ENCODE results near the gene CDH23.

DNA sequence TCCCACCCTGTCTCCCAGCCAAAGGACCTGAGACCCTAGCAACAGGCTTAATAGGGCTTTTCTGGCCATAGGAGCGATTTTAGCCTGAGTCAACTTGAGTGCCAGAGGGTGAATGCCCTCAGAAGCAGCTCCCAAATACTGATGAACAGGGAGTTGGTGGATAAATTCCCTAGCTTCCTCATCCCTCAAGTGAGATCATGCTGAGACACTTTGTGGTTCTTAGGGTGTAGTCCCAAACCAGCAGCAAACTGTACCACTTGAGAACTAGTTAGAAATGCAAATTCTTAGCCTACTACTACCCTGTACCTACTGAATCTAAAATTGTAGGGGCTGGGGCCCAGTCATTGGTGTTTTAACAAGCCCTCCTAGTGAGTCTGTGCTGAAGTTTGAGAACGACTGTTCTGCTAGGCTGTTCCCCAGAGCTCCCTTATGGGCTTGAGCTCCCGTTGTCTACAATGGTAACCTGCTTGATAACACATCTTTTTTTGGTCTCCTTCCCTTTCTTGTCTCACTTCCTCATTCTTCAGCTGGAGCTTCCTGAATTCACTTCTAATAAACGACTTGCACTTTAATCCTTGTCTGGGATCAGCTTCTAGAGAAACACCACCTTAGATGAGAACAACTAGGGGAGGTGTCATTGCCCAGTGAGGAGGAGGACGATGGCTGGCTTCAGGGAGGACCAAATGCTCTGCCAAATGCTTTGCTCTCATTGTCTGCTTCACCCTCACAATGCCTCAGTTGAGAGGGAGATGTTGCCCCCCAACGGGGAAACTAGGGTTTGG is 18.2 kb upstream of the CDH23 start:
- TF ChIP-seq CTCF (IDR thresholded peaks at IDR 0.05) (no peak), POLR2AphosphoS5 (IDR thresholded peaks at IDR 0.05; ENCODE audit: insufficient read depth in 1 of 2, low read depth in 1 of 2) (no peak), POLR2A (IDR thresholded peaks at IDR 0.05) (no peak)

Measured in vagina (tissue), 2 donors.